Loucy (cell line): ENCODE measurements around the gene PKP2.

Source experiments
- H2AFZ ChIP-seq: fragments of 200-600 bp; sonication (generic); 2 replicates; pipeline ENCODE4 v1.6.0; 2016; ENCODE audit warnings: antibody characterized with exemption, mild to moderate bottlenecking, low read length, moderate library complexity
- H3F3A ChIP-seq: fragments of 200-600 bp; 2 replicates; pipeline ENCODE4 v1.6.0; 2016; ENCODE audit warnings: antibody characterized with exemption, low read depth, mild to moderate bottlenecking
- H3K27me3 ChIP-seq: fragments of 200-600 bp; sonication (generic); 2 replicates; pipeline ENCODE4 v1.6.1; 2014; ENCODE audit warnings: low read length, mild to moderate bottlenecking; ENCODE audit not compliant: insufficient read depth, poor library complexity, severe bottlenecking
- H3K36me3 ChIP-seq: fragments of 200-600 bp; sonication (generic); 2 replicates; pipeline ENCODE4 v1.6.1; 2016; ENCODE audit warnings: low read length; ENCODE audit not compliant: insufficient read depth
- H3K4me1 ChIP-seq: fragments of 200-600 bp; sonication (generic); 2 replicates; pipeline ENCODE4 v1.5.1; 2014; ENCODE audit warnings: low read length, mild to moderate bottlenecking; ENCODE audit not compliant: insufficient read depth, poor library complexity, severe bottlenecking
- H3K4me2 ChIP-seq: fragments of 200-600 bp; sonication (generic); 2 replicates; pipeline ENCODE4 v1.6.0; 2014; ENCODE audit warnings: antibody characterized with exemption, low read length, low read depth, mild to moderate bottlenecking; ENCODE audit not compliant: poor library complexity, severe bottlenecking
- H3K4me3 ChIP-seq: fragments of 200-600 bp; sonication (generic); 2 replicates; pipeline ENCODE4 v1.5.1; 2014; ENCODE audit warnings: low read length, mild to moderate bottlenecking, mixed read lengths; ENCODE audit not compliant: poor library complexity, severe bottlenecking
- H3K79me2 ChIP-seq: fragments of 200-600 bp; sonication (generic); 2 replicates; pipeline ENCODE4 v1.6.1; 2014; ENCODE audit warnings: low read length; ENCODE audit not compliant: insufficient read depth
- H3K9ac ChIP-seq: fragments of 200-600 bp; sonication (generic); 2 replicates; pipeline ENCODE4 v1.6.0; 2014; ENCODE audit warnings: mild to moderate bottlenecking, low read depth, low read length, moderate library complexity; ENCODE audit not compliant: poor library complexity, severe bottlenecking
- H3K9me2 ChIP-seq: fragments of 200-600 bp; sonication (generic); replicated peaks from 2 replicates; pipeline ENCODE4 v1.6.1; 2016; ENCODE audit warnings: low read depth, low read length, mixed read lengths
- H3K9me3 ChIP-seq: fragments of 200-600 bp; sonication (generic); 2 replicates; pipeline ENCODE4 v1.6.1; 2014; ENCODE audit warnings: mild to moderate bottlenecking, antibody characterized with exemption, low read length, low read depth; ENCODE audit not compliant: insufficient read depth
- H4K20me1 ChIP-seq: fragments of 200-600 bp; sonication (generic); 2 replicates; pipeline ENCODE4 v1.6.0; 2014; ENCODE audit warnings: antibody characterized with exemption, low read length, mild to moderate bottlenecking; ENCODE audit not compliant: insufficient read depth, poor library complexity, severe bottlenecking
- EZH2phosphoT487 ChIP-seq: fragments of 200-600 bp; IDR thresholded peaks from 2 replicates; pipeline ENCODE4 v1.6.1; 2018; ENCODE audit warnings: antibody characterized with exemption, mild to moderate bottlenecking, moderate library complexity, borderline replicate concordance
- TF ChIP-seq, protein P1 (sequence below): fragments of 200-600 bp; sonication (generic); conservative IDR thresholded peaks from 2 replicates; pipeline ENCODE4 v1.5.1; 2014; ENCODE audit warnings: mild to moderate bottlenecking, antibody characterized with exemption, low read length

Gene PKP2

DNA sequence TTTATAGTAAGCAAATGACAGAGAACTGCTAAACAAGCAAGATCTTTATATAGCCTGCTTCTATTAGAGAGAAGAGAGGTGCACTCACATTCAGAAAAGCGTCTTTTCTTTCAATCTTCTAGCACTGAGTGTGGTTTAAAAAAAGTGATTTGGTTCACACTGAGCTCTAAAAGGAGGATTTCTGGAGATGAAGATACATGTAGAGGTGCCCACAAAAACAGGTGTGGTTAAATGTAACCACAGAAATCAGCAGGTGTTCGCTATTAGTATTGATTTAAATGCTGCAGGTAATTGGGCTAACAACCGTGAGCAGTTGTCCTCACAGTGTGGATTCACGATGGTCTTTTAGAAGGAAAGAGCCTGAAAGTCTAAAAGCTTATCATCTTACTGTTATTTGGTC is 10.7 kb downstream of the PKP2 start:
- no peaks in the 10 kb centered on the region for H3F3A ChIP-seq
- H3K36me3 ChIP-seq, result no peaks in the 10 kb centered on the region
- no peaks in the 10 kb centered on the region for H3K4me1 ChIP-seq
- no peak overlapping the region for H3K9ac ChIP-seq
- no peak overlapping the region for H3K4me3 ChIP-seq
- H4K20me1 ChIP-seq, result no peaks in the 10 kb centered on the region
- no peaks in the 10 kb centered on the region for H3K9me2 ChIP-seq
- H3K4me2 ChIP-seq, result no peak overlapping the region
- no peaks in the 10 kb centered on the region for H3K79me2 ChIP-seq
- H3K9me3 ChIP-seq, result no peaks in the 10 kb centered on the region
- no peak overlapping the region for H2AFZ ChIP-seq
- no peak for TF ChIP-seq EZH2phosphoT487
- TF ChIP-seq, protein P1, sequence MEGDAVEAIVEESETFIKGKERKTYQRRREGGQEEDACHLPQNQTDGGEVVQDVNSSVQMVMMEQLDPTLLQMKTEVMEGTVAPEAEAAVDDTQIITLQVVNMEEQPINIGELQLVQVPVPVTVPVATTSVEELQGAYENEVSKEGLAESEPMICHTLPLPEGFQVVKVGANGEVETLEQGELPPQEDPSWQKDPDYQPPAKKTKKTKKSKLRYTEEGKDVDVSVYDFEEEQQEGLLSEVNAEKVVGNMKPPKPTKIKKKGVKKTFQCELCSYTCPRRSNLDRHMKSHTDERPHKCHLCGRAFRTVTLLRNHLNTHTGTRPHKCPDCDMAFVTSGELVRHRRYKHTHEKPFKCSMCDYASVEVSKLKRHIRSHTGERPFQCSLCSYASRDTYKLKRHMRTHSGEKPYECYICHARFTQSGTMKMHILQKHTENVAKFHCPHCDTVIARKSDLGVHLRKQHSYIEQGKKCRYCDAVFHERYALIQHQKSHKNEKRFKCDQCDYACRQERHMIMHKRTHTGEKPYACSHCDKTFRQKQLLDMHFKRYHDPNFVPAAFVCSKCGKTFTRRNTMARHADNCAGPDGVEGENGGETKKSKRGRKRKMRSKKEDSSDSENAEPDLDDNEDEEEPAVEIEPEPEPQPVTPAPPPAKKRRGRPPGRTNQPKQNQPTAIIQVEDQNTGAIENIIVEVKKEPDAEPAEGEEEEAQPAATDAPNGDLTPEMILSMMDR, result no peak
- H3K27me3 ChIP-seq, result no peaks in the 10 kb centered on the region

GRCh38 chr12:32884962-32885361 is 11.6 kb downstream of the PKP2 start:
- no peak overlapping the region for H3K9ac ChIP-seq

GRCh38 chr12:32881702-32882101 is 14.9 kb downstream of the PKP2 start:
- no peak overlapping the region for H2AFZ ChIP-seq
- H3K4me1 ChIP-seq, result no peaks in the 10 kb centered on the region
- H3K4me3 ChIP-seq, result no peak overlapping the region
- TF ChIP-seq EZH2phosphoT487, result no peak
- TF ChIP-seq, protein P1, result no peak
- no peak overlapping the region for H3K4me2 ChIP-seq
- no peaks in the 10 kb centered on the region for H3F3A ChIP-seq
- H3K36me3 ChIP-seq, result no peaks in the 10 kb centered on the region
- no peak overlapping the region for H3K9ac ChIP-seq
- H4K20me1 ChIP-seq, result no peaks in the 10 kb centered on the region
- no peaks in the 10 kb centered on the region for H3K9me3 ChIP-seq
- H3K27me3 ChIP-seq, result no peaks in the 10 kb centered on the region
- no peaks in the 10 kb centered on the region for H3K9me2 ChIP-seq
- H3K79me2 ChIP-seq, result no peaks in the 10 kb centered on the region

More at GRCh38 chr12:32884962-32885361, 11.6 kb downstream of the PKP2 start:
- Histone ChIP-seq H3K4me3 (no peak overlapping the region), H3F3A (no peaks in the 10 kb centered on the region), H4K20me1 (no peaks in the 10 kb centered on the region), H3K9me3 (no peaks in the 10 kb centered on the region), H3K36me3 (no peaks in the 10 kb centered on the region), H2AFZ (no peak overlapping the region), H3K4me2 (no peak overlapping the region), H3K27me3 (no peaks in the 10 kb centered on the region), H3K79me2 (no peaks in the 10 kb centered on the region), H3K9me2 (no peaks in the 10 kb centered on the region), H3K4me1 (no peaks in the 10 kb centered on the region)
- TF ChIP-seq, protein P1, result no peak
- no peak for TF ChIP-seq EZH2phosphoT487
